SK-N-MC (cell line): Measurements from ENCODE around the gene DLG2.

Source experiments
- FOXP2 ChIP-seq: optimal IDR thresholded peaks from 2 replicates; pipeline ENCODE3; 2011; ENCODE audit warnings: mild to moderate bottlenecking, moderate library complexity; ENCODE audit not compliant: insufficient read depth; ENCODE audit errors: extremely low read length, control extremely low read depth
- POLR2AphosphoS5 ChIP-seq: IDR thresholded peaks from 2 replicates; pipeline ENCODE4 v1.6.1; 2012; ENCODE audit warnings: mild to moderate bottlenecking, low read depth, low read length, borderline replicate concordance

GRCh38 chr11:84021291-84021690 is 1605.9 kb downstream of the DLG2 start:
- TF ChIP-seq POLR2AphosphoS5, result no peak
- no peak for TF ChIP-seq FOXP2
